HAP-1 (cell line): Measurements from ENCODE around the gene TRIM8.
"Not testable (repeated sequence)": the region's sequence is repeated elsewhere in the genome, so short reads cannot be mapped to it uniquely, and the experiment has no call there.

Experiments used
- DNase-seq, 2 experiments: peaks; one replicate each; pipeline ENCODE4 v3.0.0-alpha.2; 2016 to 2020; ENCODE audit warnings: low spot score in 2 of 2
- H3K27me3 ChIP-seq: fragments of 250-450 bp; sonication (Bioruptor Pico); 2 replicates; pipeline ENCODE4 v1.5.1; 2020; ENCODE audit warnings: low read depth, mild to moderate bottlenecking, moderate library complexity
- H3K36me3 ChIP-seq: fragments of 250-450 bp; sonication (Bioruptor Pico); replicated peaks from 2 replicates; pipeline ENCODE4 v1.5.1; 2020; ENCODE audit warnings: mild to moderate bottlenecking
- H3K4me1 ChIP-seq: fragments of 250-450 bp; sonication (Bioruptor Pico); 2 replicates; pipeline ENCODE4 v1.5.1; 2020; ENCODE audit warnings: mild to moderate bottlenecking
- H3K4me3 ChIP-seq: fragments of 250-450 bp; sonication (Bioruptor Pico); 2 replicates; pipeline ENCODE4 v1.5.1; 2020; ENCODE audit warnings: mild to moderate bottlenecking, moderate library complexity
- H3K9me3 ChIP-seq: fragments of 250-450 bp; sonication (Bioruptor Pico); 2 replicates; pipeline ENCODE4 v1.5.1; 2020; ENCODE audit warnings: mild to moderate bottlenecking, moderate library complexity
- in situ Hi-C: fragments of 300-500 bp; cut with MboI; formaldehyde crosslinking; loops from 3 replicates; pipeline ENCODE4 v1.14.3; 2020; ENCODE audit warnings: low sequenced_read_pairs, inconsistent platforms, mixed read lengths

Gene TRIM8

DNA sequence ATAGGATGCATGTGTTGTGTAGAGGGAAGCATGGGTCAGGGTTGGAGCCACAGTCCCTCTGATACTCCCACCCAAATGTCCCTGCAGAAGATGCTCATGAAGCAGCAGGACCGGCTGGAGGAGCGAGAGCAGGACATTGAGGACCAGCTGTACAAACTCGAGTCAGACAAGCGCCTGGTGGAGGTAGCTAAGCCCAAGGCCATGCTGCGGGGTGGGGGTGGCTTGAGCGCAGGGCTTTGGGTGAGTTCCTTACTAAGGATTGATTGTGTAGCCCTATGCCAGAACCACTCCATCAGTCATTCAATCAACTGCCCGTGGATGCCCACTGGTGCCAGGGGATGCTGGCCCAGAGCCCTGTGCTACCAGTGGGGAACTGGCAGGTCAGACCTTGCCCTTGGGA is 10.3 kb downstream of the TRIM8 start:
- peaks cover 37% of the 10 kb centered on the region for H3K36me3 ChIP-seq

DNA sequence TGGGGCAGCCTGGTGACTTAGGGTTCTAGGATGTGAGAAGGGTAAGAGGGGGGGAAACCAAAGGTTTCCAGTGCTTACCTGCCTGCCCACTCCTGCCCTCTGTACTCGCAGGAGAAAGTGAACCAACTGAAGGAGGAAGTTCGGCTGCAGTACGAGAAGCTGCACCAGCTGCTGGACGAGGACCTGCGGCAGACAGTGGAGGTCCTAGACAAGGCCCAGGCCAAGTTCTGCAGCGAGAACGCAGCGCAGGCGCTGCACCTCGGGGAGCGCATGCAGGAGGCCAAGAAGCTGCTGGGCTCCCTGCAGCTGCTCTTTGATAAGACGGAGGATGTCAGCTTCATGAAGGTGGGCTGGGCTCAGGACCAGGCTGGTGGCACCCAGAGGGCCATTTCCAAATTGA is 10.7 kb downstream of the TRIM8 start:
- no peak for DNase-seq
- in situ Hi-C loops = no loop called here
- Histone ChIP-seq H3K4me3 (no peak overlapping the region), H3K27me3 (no peaks in the 10 kb centered on the region), H3K9me3 (no peaks in the 10 kb centered on the region), H3K36me3 (peaks cover 37% of the 10 kb centered on the region), H3K4me1 (no peaks in the 10 kb centered on the region)

More for the DNA sequence above, 10.3 kb downstream of the TRIM8 start:
- no peaks in the 10 kb centered on the region for H3K9me3 ChIP-seq
- H3K4me3 ChIP-seq = no peak overlapping the region
- H3K4me1 ChIP-seq = no peaks in the 10 kb centered on the region
- no peaks in the 10 kb centered on the region for H3K27me3 ChIP-seq
- in situ Hi-C loops = no loop called here
- no peak for DNase-seq

DNA sequence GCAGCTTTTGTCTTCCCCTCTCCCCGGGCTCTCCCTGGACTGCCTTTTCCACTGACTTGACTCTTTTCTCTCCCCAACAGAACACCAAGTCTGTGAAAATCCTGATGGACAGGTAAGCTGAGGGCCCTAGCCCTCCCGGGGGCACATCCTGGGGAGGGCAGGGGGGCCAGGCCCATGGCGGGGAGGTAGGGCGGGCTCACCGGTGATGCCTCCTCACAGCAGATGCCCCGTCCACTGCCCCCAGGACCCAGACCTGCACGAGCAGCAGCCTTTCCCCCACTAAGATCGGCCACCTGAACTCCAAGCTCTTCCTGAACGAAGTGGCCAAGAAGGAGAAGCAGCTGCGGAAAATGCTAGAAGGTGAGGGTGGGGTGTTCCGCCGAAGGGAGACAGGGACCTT is 11.7 kb downstream of the TRIM8 start:
- DNase-seq = no peak
- in situ Hi-C loops = no loop called here
- H3K9me3 ChIP-seq = no peaks in the 10 kb centered on the region
- no peaks in the 10 kb centered on the region for H3K4me1 ChIP-seq
- no peaks in the 10 kb centered on the region for H3K27me3 ChIP-seq
- no peak overlapping the region for H3K4me3 ChIP-seq
- H3K36me3 ChIP-seq = peaks cover 37% of the 10 kb centered on the region

DNA sequence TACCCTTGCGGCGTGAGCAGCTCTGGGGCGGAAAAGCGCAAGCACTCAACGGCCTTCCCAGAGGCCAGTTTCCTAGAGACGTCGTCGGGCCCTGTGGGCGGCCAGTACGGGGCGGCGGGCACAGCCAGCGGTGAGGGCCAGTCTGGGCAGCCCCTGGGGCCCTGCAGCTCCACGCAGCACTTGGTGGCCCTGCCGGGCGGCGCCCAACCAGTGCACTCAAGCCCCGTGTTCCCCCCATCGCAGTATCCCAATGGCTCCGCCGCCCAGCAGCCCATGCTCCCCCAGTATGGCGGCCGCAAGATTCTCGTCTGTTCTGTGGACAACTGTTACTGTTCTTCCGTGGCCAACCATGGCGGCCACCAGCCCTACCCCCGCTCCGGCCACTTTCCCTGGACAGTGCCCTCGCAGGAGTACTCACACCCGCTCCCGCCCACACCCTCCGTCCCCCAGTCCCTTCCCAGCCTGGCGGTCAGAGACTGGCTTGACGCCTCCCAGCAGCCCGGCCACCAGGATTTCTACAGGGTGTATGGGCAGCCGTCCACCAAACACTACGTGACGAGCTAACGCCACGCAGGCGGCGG is 12.6 kb downstream of the TRIM8 start:
- Histone ChIP-seq H3K36me3 (peaks cover 32% of the 10 kb centered on the region), H3K9me3 (no peaks in the 10 kb centered on the region), H3K27me3 (no peaks in the 10 kb centered on the region), H3K4me3 (no peak overlapping the region), H3K4me1 (no peaks in the 10 kb centered on the region)
- DNase-seq = no peak
- in situ Hi-C loops = no loop called here

DNA sequence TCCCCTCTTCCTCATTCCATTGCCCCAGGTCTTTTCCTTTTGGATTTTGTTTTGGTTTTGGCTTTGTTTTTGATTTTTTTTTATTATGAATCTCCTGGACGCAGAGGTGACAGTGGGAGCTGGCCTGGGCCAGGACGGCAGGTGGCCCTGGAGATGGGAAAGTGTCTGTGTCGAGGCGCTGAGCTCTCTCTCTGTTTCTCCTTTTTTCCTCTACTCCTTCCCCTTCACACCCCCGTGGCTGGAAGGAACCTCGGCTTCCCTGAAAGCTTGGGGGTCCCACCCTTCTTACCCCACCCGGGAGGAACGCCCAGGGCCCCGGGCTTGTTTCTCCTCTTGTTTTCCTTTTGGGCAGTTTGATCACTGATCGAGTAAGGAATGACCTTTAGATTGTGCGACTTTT is 13.2 kb downstream of the TRIM8 start:
- DNase-seq = no peak
- in situ Hi-C loops = no loop called here
- Histone ChIP-seq H3K9me3 (no peaks in the 10 kb centered on the region), H3K27me3 (no peaks in the 10 kb centered on the region), H3K4me3 (no peak overlapping the region), H3K36me3 (peaks cover 32% of the 10 kb centered on the region), H3K4me1 (no peaks in the 10 kb centered on the region)

DNA sequence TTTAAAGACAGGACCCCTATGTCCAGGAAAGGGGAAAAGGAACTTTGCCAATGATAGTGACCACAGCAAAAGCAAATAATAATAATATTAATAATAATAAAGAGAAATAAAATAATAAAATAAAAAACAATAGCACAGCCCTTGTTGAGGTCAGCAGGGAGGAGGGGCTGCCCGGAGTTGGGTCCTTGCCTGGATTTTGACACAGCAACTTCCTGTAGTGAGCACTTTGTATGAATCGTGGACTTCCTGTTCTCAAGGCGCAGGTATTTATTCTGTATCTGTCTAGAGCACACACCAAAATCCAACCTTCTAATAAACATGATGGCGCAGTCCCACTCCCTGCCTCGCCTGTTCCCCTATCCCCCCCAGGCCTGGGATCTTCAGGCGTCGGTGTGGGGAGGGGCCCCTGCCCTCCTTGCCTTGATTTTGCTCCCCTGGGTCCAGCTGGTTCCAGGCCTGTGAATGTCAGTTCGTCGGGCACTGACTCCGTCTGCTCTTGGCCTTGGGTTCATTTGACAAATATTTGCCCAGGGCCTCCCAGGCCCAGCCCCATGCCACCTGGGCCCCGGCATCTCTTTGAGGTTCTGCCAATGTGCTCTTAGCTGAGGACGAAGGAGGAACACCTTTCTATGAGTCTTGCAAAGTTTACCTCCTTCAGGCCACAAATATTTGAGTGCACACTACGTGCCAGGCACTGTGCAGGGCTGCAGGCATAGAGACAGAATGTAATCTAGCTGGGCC is 13.9 kb downstream of the TRIM8 start:
- peaks cover 29% of the 10 kb centered on the region for H3K36me3 ChIP-seq
- no peak for DNase-seq
- in situ Hi-C loops = no loop called here

DNA sequence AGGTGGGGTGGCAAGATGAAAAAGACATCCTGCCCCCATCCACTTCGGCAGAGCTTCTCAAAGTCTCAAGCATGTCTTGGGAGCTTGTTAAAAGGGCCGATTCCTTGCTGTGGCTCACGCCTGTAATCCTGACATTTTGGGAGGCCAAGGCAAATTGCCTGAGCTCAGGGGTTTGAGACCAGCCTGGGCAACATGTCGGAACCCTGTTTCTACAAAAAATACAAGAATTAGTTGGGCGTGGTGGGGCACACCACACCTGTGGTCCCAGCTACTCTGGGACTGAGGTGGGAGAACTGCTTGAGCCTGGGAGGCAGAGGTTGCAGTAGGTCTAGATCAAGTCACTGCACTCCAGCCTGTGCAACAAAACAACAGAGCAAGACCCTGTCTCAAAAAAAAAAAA is 14.5 kb downstream of the TRIM8 start:
- Histone ChIP-seq H3K4me3 (no peak overlapping the region), H3K4me1 (no peaks in the 10 kb centered on the region), H3K9me3 (no peaks in the 10 kb centered on the region), H3K36me3 (peaks cover 27% of the 10 kb centered on the region), H3K27me3 (no peaks in the 10 kb centered on the region)
- DNase-seq = no peak
- in situ Hi-C loops = no loop called here

More for the DNA sequence above, 13.9 kb downstream of the TRIM8 start:
- Histone ChIP-seq H3K4me3 (no peak overlapping the region), H3K27me3 (no peaks in the 10 kb centered on the region), H3K4me1 (no peaks in the 10 kb centered on the region), H3K9me3 (no peaks in the 10 kb centered on the region)

DNA sequence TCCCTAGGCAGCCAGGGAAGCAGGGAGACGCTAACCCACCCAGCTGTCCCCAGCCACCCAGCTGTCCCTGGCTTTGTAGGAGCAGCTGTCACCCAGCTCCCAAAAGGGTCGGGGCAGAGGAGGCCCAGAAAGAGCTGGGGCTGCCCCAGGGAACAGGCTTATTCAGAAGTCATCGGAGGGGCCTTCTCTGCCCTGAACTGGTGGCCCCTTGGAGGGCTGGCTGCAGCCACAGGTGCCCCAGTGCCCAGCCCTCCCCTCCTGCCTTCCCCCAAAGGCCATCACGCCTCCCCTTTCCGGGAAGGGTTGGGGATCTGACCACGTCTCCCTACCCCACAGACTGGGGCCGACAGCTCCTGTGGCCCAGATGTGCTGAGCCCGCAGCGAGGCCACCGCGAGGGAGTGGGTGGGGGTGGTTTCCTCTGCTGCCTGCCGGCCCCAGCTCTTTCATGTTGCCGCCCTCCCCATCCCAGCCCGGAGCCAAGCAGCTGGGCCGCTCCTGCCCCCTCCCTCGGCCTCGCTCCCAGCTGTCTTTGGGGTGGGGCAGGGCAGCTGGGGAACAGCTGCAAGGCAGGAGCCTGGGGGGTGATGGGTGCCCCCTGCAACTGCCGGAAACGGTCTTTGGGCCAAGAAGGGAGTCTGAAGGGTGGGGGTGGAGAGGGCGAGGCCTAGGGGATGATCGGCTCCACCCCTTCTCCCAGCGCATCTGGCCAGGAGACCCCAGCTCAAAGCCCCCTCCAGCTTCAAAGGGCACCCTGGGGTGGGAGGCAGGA is 16.8 kb downstream of the TRIM8 start:
- DNase-seq = no peak
- no peaks in the 10 kb centered on the region for H3K4me1 ChIP-seq
- H3K4me3 ChIP-seq = no peak overlapping the region
- H3K9me3 ChIP-seq = no peaks in the 10 kb centered on the region
- no peaks in the 10 kb centered on the region for H3K27me3 ChIP-seq
- in situ Hi-C loops = no loop called here
- H3K36me3 ChIP-seq = peaks cover 11% of the 10 kb centered on the region

DNA sequence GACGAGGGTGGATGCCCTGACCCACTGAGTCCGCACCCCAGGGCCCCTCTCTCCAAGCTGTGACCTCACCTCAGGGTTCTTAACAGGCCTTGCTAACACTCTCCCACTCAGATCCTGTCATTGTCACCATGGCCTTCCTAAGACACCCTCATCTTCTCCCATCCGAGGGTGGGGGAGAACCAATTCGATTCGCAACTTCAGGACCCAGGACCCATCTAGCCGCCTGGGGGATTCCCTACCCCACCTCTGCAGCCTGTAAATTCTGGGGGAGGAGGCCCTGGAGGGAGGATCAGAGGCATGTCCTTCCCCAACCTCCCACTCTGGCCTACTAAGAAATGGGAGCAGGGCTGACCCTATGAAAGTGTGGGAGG is 17.4 kb downstream of the TRIM8 start:
- Histone ChIP-seq H3K27me3 (no peaks in the 10 kb centered on the region), H3K4me3 (no peak overlapping the region), H3K4me1 (no peaks in the 10 kb centered on the region), H3K9me3 (no peaks in the 10 kb centered on the region), H3K36me3 (peaks cover 5% of the 10 kb centered on the region)
- DNase-seq = no peak
- in situ Hi-C loops = no loop called here

DNA sequence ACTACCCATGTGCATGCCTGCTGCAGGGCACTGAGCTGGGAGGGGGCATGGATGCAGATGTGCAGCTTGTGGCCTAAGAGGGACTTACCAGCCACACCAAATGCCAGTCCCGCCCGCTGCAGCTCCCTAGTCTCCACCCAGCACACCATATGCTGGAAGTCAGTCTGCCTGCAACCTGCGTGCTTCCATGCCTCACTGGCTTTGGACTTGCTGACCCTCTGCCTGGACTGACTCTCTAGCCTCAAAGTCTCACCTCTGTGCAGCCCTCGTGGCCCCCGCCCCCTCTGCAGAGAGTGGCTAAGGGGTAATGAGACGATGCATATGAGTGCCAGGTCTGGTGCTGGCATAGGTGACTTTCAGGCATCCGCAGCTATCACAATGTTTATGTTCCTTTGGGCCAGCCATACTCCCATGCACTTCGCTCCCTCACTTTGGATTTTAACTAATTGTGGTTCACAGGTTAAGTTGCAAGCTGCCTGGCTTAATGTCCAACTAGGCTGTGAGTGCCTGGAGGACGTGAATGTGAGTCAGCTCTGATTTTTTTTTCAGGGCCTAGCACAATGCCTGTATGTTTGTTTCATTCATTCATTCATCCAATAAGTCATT is 21.7 kb downstream of the TRIM8 start:
- no peaks in the 10 kb centered on the region for H3K27me3 ChIP-seq
- no peaks in the 10 kb centered on the region for H3K36me3 ChIP-seq
- no peaks in the 10 kb centered on the region for H3K4me1 ChIP-seq
- no peak for DNase-seq
- no peak overlapping the region for H3K4me3 ChIP-seq
- in situ Hi-C loops = no loop called here
- H3K9me3 ChIP-seq = no peaks in the 10 kb centered on the region

DNA sequence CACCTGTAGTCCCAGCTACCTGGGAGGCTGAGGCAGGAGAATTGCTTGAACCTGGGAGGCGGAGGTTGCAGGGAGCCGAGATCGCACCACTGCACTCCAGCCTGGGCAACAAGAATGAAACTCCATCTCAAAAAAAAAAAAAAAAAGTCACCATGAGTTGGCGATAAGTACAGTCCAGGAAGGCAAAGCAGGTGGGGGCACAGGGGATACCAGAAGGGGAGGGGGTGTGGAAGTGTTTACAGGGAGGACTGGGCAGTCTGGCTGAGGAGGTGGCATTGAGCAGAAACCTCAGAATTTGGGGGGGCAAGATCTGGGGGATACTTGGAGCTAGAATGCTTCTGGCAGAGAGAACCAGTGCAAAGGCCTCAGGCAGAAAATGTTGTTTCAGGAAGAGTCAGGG is 23.1 kb downstream of the TRIM8 start:
- H3K36me3 ChIP-seq, in situ Hi-C loops: not testable (repeated sequence)

DNA sequence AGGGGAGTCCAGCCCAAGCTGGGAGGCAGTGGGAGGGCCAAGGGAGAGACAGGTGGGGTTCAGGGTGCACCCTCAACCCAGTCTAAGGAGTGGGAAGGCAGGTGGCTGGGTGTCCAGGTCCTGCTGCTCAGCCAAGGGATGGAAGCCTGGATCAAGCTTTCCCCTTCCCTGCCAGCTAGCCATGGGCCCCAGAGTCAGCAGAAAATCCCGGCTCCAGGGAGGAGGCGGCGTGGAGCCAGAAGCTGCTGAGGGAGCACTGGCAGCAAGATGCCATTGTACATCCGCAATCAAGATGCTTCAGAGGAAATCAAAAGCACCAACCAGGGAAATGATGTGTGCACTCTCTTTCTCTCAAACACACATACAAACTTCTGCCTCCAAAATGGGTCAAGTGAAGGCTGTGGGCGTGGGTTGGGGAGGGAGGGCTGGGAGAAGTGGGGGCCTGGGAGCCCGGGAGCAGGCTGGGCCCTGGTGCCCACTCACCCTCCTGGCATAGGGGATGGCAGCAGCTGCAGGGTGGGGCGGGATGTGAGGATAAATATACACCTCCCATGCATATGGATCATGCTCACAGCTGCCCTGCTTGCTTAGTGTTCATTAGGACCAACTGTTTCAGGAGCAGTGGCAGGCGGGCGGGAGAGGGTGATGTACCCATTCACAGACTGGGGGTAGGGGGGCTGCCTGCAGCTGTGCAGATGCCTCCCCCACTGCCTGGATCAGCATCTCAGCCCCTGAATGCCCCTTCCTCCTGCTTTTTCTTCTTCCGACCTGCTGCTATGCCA is 24.2 kb downstream of the TRIM8 start:
- DNase-seq = no peak
- no peak overlapping the region for H3K4me3 ChIP-seq
- in situ Hi-C loops = no loop called here
- no peaks in the 10 kb centered on the region for H3K9me3 ChIP-seq
- no peaks in the 10 kb centered on the region for H3K27me3 ChIP-seq
- H3K36me3 ChIP-seq = no peaks in the 10 kb centered on the region
- no peaks in the 10 kb centered on the region; the same call in 1 of the 2 replicates for H3K4me1 ChIP-seq

More for the DNA sequence above, 23.1 kb downstream of the TRIM8 start:
- not testable (repeated sequence) for H3K4me1 ChIP-seq, H3K9me3 ChIP-seq, H3K27me3 ChIP-seq, H3K4me3 ChIP-seq, DNase-seq

DNA sequence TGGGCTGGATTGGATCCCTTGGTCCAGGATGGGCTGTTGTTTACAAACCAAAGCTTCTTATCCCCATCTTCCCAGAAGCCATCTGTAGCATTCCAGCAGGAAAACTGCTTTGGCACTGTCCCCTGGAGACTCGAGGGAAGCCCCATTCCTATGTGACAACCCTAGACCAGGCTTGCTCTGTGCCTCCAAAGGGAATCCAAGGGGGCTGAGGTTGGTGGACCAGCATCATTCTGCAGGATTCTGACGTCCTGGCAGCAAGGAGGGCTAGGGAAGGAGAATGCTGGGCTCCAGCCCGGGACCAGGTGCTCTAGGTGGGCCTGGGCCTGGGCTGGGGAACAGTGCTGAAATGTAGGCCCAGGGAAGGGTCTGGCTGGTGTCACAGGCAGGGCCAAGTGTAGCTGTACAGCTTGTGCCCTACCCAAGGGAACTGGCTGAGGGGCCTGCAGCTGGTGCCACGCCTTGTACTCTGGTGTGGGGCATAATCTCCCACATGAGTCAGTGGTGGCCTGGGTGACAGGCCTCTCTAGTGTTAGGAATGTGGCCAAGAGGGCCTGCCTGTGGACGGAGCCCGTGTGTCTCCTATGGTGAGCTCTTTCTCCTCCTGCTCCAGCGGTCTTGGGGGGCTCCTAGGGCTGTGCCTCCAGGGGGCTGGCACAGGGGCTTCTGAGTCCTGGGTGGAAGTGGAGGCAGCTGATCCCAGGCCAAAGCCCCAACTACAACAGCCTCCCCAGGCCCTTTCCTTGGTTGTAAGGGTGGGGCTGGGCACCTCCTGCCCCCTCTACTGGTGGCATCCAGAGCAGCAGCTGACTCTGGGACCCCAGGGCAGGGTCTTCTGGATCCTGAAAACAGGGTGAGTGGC is 25.2 kb downstream of the TRIM8 start:
- H3K4me3 ChIP-seq = no peak overlapping the region
- H3K4me1 ChIP-seq = peaks cover 9% of the 10 kb centered on the region
- no peaks in the 10 kb centered on the region for H3K9me3 ChIP-seq
- in situ Hi-C loops = no loop called here
- H3K27me3 ChIP-seq = no peaks in the 10 kb centered on the region
- peak in 1 of 2 experiments; percentile 54 for DNase-seq
- no peaks in the 10 kb centered on the region for H3K36me3 ChIP-seq
